H9 (cell line): Measurements from ENCODE around the gene EPB41L2. TPM values are rescaled to one million over a fixed set of nuclear protein-coding genes. Genes with fewer than 3 reads are reported as not detected.

Source experiments
- DNase-seq: peaks from one replicate; pipeline ENCODE4 v3.0.0-alpha.2; 2017
- H2AFZ ChIP-seq: one replicate; pipeline ENCODE4 v1.6.1; 2013; ENCODE audit warnings: mild to moderate bottlenecking, low read length, control low read depth, moderate library complexity
- H2AK5ac ChIP-seq: 2 replicates; pipeline ENCODE4 v1.6.1; 2013; ENCODE audit warnings: low read length, control low read depth, mixed read lengths; ENCODE audit not compliant: insufficient read length
- H2BK120ac ChIP-seq: one replicate; pipeline ENCODE4 v1.6.1; 2013; ENCODE audit warnings: low read depth, mild to moderate bottlenecking, low read length, control low read depth, inconsistent platforms; ENCODE audit not compliant: poor library complexity, severe bottlenecking
- H2BK12ac ChIP-seq: 2 replicates; pipeline ENCODE4 v1.6.1; 2013; ENCODE audit warnings: low read length, control low read depth, mixed read lengths, low read depth; ENCODE audit not compliant: insufficient read length
- H2BK15ac ChIP-seq: 2 replicates; pipeline ENCODE4 v1.6.1; 2013; ENCODE audit warnings: low read depth, low read length, control low read depth
- H2BK20ac ChIP-seq: one replicate; pipeline ENCODE4 v1.6.1; 2013; ENCODE audit warnings: low read depth, mild to moderate bottlenecking, low read length, control low read depth, inconsistent platforms; ENCODE audit not compliant: poor library complexity, severe bottlenecking
- H2BK5ac ChIP-seq: 2 replicates; pipeline ENCODE4 v1.6.1; 2013; ENCODE audit warnings: low read length, control low read depth, mixed read lengths; ENCODE audit not compliant: insufficient read length
- H3K14ac ChIP-seq: 2 replicates; pipeline ENCODE4 v1.6.1; 2013; ENCODE audit warnings: low read length, control low read depth; ENCODE audit not compliant: insufficient read depth
- H3K18ac ChIP-seq: 2 replicates; pipeline ENCODE4 v1.6.1; 2013; ENCODE audit warnings: low read depth, mild to moderate bottlenecking, mixed read lengths, low read length, control low read depth; ENCODE audit not compliant: insufficient read length
- H3K23ac ChIP-seq: 2 replicates; pipeline ENCODE4 v1.6.1; 2013; ENCODE audit warnings: low read length, control low read depth, mixed read lengths, low read depth; ENCODE audit not compliant: insufficient read length
- H3K23me2 ChIP-seq: 2 replicates; pipeline ENCODE4 v1.6.1; 2013; ENCODE audit warnings: low read depth, mild to moderate bottlenecking, mixed read lengths, low read length, control low read depth; ENCODE audit not compliant: insufficient read length, poor library complexity, severe bottlenecking
- H3K27ac ChIP-seq: 2 replicates; pipeline ENCODE4 v1.5.1; 2013; ENCODE audit warnings: low read length, control low read depth, mixed read lengths, low read depth; ENCODE audit not compliant: insufficient read length
- H3K27me3 ChIP-seq: 2 replicates; pipeline ENCODE4 v1.6.1; 2013; ENCODE audit warnings: low read length, control low read depth, inconsistent platforms; ENCODE audit not compliant: insufficient read depth
- H3K4ac ChIP-seq: 2 replicates; pipeline ENCODE4 v1.6.1; 2013; ENCODE audit warnings: low read depth, mild to moderate bottlenecking, control low read depth, inconsistent platforms, low read length, moderate library complexity
- H3K4me1 ChIP-seq: 2 replicates; pipeline ENCODE4 v1.6.1; 2013; ENCODE audit warnings: low read length, control low read depth, inconsistent platforms; ENCODE audit not compliant: insufficient read depth
- H3K4me2 ChIP-seq: 2 replicates; pipeline ENCODE4 v1.6.1; 2013; ENCODE audit warnings: low read length, control low read depth, mixed read lengths; ENCODE audit not compliant: insufficient read length, insufficient read depth
- H3K56ac ChIP-seq: 2 replicates; pipeline ENCODE4 v1.6.1; 2013; ENCODE audit warnings: low read depth, mild to moderate bottlenecking, mixed read lengths, low read length, control low read depth; ENCODE audit not compliant: insufficient read length
- H3K79me1 ChIP-seq: 2 replicates; pipeline ENCODE4 v1.6.1; 2013; ENCODE audit warnings: low read depth, mild to moderate bottlenecking, moderate library complexity, low read length, control low read depth, inconsistent platforms; ENCODE audit not compliant: insufficient read depth, poor library complexity, severe bottlenecking
- H3K79me2 ChIP-seq: 2 replicates; pipeline ENCODE4 v1.6.1; 2013; ENCODE audit warnings: low read length, control low read depth, inconsistent platforms; ENCODE audit not compliant: insufficient read depth
- H3K9ac ChIP-seq: 2 replicates; pipeline ENCODE4 v1.6.1; 2013; ENCODE audit warnings: low read length, control low read depth, mixed read lengths; ENCODE audit not compliant: insufficient read length; ENCODE audit errors: extremely low read depth
- H3K9me3 ChIP-seq: one replicate; pipeline ENCODE4 v1.6.1; 2013; ENCODE audit warnings: low read depth, low read length, inconsistent platforms; ENCODE audit not compliant: control insufficient read depth
- H3T11ph ChIP-seq: one replicate; pipeline ENCODE4 v1.6.1; 2013; ENCODE audit warnings: mild to moderate bottlenecking, low read length, control low read depth, inconsistent platforms
- H4K20me1 ChIP-seq: one replicate; pipeline ENCODE4 v1.6.1; 2013; ENCODE audit not compliant: control insufficient read depth, insufficient read length, insufficient read depth
- H4K5ac ChIP-seq: 2 replicates; pipeline ENCODE4 v1.6.1; 2013; ENCODE audit warnings: low read depth, mild to moderate bottlenecking, mixed read lengths, low read length, control low read depth; ENCODE audit not compliant: insufficient read length
- H4K8ac ChIP-seq: replicated peaks from 2 replicates; pipeline ENCODE4 v1.6.1; 2013; ENCODE audit warnings: low read length, control low read depth, mixed read lengths, low read depth; ENCODE audit not compliant: insufficient read length
- H4K91ac ChIP-seq: 2 replicates; pipeline ENCODE4 v1.6.1; 2013; ENCODE audit warnings: low read depth, mild to moderate bottlenecking, moderate library complexity, mixed read lengths, low read length, control low read depth; ENCODE audit not compliant: insufficient read length
- H3K27ac Mint-ChIP-seq, 3 experiments: 2 replicates in 2 of 3; 3 replicates in 1 of 3; pipeline ENCODE4 v1.8.0; 2020 to 2021; ENCODE audit warnings: mixed read lengths in 3 of 3, mild to moderate bottlenecking in 1 of 3, moderate library complexity in 1 of 3
- H3K27me3 Mint-ChIP-seq: 2 replicates; pipeline ENCODE4 v1.8.0; 2021; ENCODE audit warnings: low read depth, mild to moderate bottlenecking, moderate library complexity, mixed read lengths
- H3K36me3 Mint-ChIP-seq, 3 experiments: 2 replicates in 2 of 3; 3 replicates in 1 of 3; pipeline ENCODE4 v1.8.0; 2020 to 2021; ENCODE audit warnings: low read depth in 3 of 3, mixed read lengths in 3 of 3; ENCODE audit not compliant: insufficient read depth in 1 of 3
- H3K4me1 Mint-ChIP-seq, 2 experiments: 2 replicates each; pipeline ENCODE4 v1.8.0; 2020; ENCODE audit warnings: mixed read lengths in 2 of 2
- H3K4me3 Mint-ChIP-seq, 2 experiments: 2 replicates in 1 of 2; 3 replicates in 1 of 2; pipeline ENCODE4 v1.8.0; 2020 to 2021; ENCODE audit warnings: mild to moderate bottlenecking in 2 of 2, mixed read lengths in 2 of 2, moderate library complexity in 1 of 2
- H3K9me3 Mint-ChIP-seq, 2 experiments: 2 replicates in 1 of 2; 3 replicates in 1 of 2; pipeline ENCODE4 v1.8.0; 2020; ENCODE audit warnings: mild to moderate bottlenecking in 2 of 2, mixed read lengths in 2 of 2, moderate library complexity in 1 of 2
- CTCF ChIP-seq: fragments of 200-600 bp; sonication (generic); conservative IDR thresholded peaks from 3 replicates; pipeline ENCODE4 v1.8.0; 2021; ENCODE audit warnings: antibody characterized with exemption, mild to moderate bottlenecking
- WGBS: extraction: QIAGEN DNeasy Blood & Tissue Kit; methylation state at CpG from one replicate; pipeline ENCODE4 v1.1.7; 2013; ENCODE audit warnings: missing lambda C conversion rate, low lambda C conversion rate, mixed read lengths; ENCODE audit not compliant: insufficient read length; ENCODE audit errors: extremely low coverage; 5-methylcytosine and 5-hydroxymethylcytosine counted together
- total RNA-seq: library from RNA; stranded (reverse); gene quantifications from 2 replicates; pipeline ENCODE4 v1.2.1, GENCODE V29; 2021

EPB41L2 gene
- total RNA-seq, 1 experiment from 2014 or later, result 90.2 TPM

- peaks cover 10 to 14% of the 10 kb centered on the region in 2 experiments; a peak in 4 of 5 replicates for H3K9me3 Mint-ChIP-seq
- peaks cover 4 to 14% (median 7%) of the 10 kb centered on the region in 3 experiments; a peak in 6 of 7 replicates for H3K36me3 Mint-ChIP-seq
- Histone ChIP-seq H3K18ac (no peak overlapping the region), H3K27ac (no peak overlapping the region), H2BK5ac (no peak overlapping the region), H3K9me3 (no peaks in the 10 kb centered on the region), H2BK15ac (no peak overlapping the region), H4K20me1 (no peaks in the 10 kb centered on the region), H4K8ac (no peak overlapping the region), H3K23me2 (no peaks in the 10 kb centered on the region), H4K91ac (no peak overlapping the region), H3K9ac (no peak overlapping the region), H3K79me2 (no peaks in the 10 kb centered on the region), H3K4me1 (no peaks in the 10 kb centered on the region; the same call in 1 of the 2 replicates), H3K4me2 (no peak overlapping the region), H2BK12ac (no peak overlapping the region), H4K5ac (no peak overlapping the region), H3K56ac (no peak overlapping the region), H2BK20ac (no peak overlapping the region), H3K79me1 (no peaks in the 10 kb centered on the region), H2AK5ac (no peak overlapping the region), H3K23ac (no peak overlapping the region), H2AFZ (no peak overlapping the region), H3K14ac (no peak overlapping the region), H3T11ph (no peak overlapping the region), H3K27me3 (no peaks in the 10 kb centered on the region), H3K4ac (no peak overlapping the region), H2BK120ac (no peak overlapping the region)
- WGBS, result no CpG with 5 or more reads among the region's 2 CpGs
- no peaks in the 10 kb centered on the region for H3K27me3 Mint-ChIP-seq
- no peak overlapping the region for H3K4me3 Mint-ChIP-seq
- peaks cover 15 to 25% of the 10 kb centered on the region in 2 experiments for H3K4me1 Mint-ChIP-seq
- H3K27ac Mint-ChIP-seq, result 0 out of 7 replicates have a peak overlapping the region, but pooled peaks of 1 of the 3 experiments have one; percentile 4
- no peak for TF ChIP-seq CTCF
- DNase-seq, result no peak
These were observed 156.2 kb downstream of the EPB41L2 start for GRCh38 chr6:130906736-130907381.
